ENCODE measurements around the gene INHBC.
"Not testable (repeated sequence)": the region's sequence is repeated elsewhere in the genome, so short reads cannot be mapped to it uniquely, and the experiment has no call there.

Gene INHBC

DNA sequence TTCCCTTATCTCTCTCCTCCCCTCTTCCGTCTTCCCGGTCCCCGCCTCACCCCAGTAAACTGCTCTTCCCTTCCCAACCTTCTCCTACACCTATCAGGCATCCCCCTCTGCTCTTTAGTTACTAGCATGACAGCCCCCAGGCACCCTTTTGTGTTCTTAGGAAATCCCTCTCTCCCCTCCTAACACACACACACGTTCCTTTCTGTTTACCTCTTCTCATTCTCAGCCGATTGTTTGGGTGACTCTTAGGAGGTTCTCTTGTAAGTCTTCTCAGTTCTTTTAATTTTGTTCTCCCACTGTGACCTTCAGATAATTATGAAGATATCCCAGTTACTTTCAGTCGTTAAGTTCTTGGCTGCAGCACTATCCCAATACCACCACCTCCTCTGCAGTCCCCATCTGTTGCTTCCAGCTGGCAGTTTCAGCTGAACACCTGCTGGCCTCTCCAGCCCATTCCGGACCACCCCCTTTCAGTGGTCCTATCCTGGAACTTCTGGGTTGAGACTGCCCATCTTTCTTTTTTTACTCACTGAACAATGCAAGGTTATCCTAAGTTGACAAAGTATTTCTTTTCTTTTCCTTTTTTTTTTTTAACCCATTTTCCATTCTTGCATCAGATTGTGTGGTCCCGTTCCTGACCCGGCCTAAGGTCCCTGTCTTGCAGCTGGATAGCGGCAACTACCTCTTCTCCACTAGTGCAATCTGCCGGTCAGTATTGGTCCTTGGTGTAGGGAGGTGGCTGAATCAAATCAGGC, 54.0 kb downstream of the INHBC start:
- Histone ChIP-seq H3K4me3 (ENCODE audit: insufficient read length, low read depth) (peak overlapping the region; percentile 98), H3K9me3 (ENCODE audit: insufficient read depth, low read length) (no peaks in the 10 kb centered on the region; the same call in 1 of the 2 replicates), H3K36me3 (ENCODE audit: insufficient read depth, insufficient read length, low read length) (peaks cover 45% of the 10 kb centered on the region), H3K4me1 (ENCODE audit: insufficient read depth, insufficient read length) (peaks cover 9% of the 10 kb centered on the region), H3K9ac (ENCODE audit: insufficient read length, low read depth) (peak overlapping the region; percentile 99), H3K27me3 (ENCODE audit: insufficient read depth, insufficient read length) (no peaks in the 10 kb centered on the region)
- no peak for TF ChIP-seq SUZ12 (IDR thresholded peaks at IDR 0.05; ENCODE audit: extremely low read depth, insufficient read depth, insufficient read length)
- no peak for TF ChIP-seq YY1 (IDR thresholded peaks at IDR 0.05; ENCODE audit: insufficient read depth, insufficient read length)
- TF ChIP-seq ZNF274 (IDR thresholded peaks at IDR 0.05; ENCODE audit: low read depth, low read length): no peak
- no peak for DNase-seq (ENCODE audit: low read depth, low spot score)

GRCh38 chr12:57489157-57489641, 54.6 kb downstream of the INHBC start:
- no peaks in the 10 kb centered on the region for H3K27me3 ChIP-seq (ENCODE audit: insufficient read depth, insufficient read length)
- no peaks in the 10 kb centered on the region; the same call in 1 of the 2 replicates for H3K9me3 ChIP-seq (ENCODE audit: insufficient read depth, low read length)
- H3K4me3 ChIP-seq (ENCODE audit: insufficient read length, low read depth): peak overlapping the region; percentile 98
- H3K9ac ChIP-seq (ENCODE audit: insufficient read length, low read depth): peak overlapping the region; percentile 99
- H3K36me3 ChIP-seq (ENCODE audit: insufficient read depth, insufficient read length, low read length): peaks cover 47% of the 10 kb centered on the region
- no peak for DNase-seq (ENCODE audit: low read depth, low spot score)
- no peak for TF ChIP-seq ZNF274 (IDR thresholded peaks at IDR 0.05; ENCODE audit: low read depth, low read length)
- TF ChIP-seq YY1 (IDR thresholded peaks at IDR 0.05; ENCODE audit: insufficient read depth, insufficient read length): no peak
- no peak for TF ChIP-seq SUZ12 (IDR thresholded peaks at IDR 0.05; ENCODE audit: extremely low read depth, insufficient read depth, insufficient read length)
- H3K4me1 ChIP-seq (ENCODE audit: insufficient read depth, insufficient read length): peaks cover 9% of the 10 kb centered on the region

GRCh38 chr12:57490126-57490525, 55.5 kb downstream of the INHBC start:
- no peak for TF ChIP-seq SUZ12 (IDR thresholded peaks at IDR 0.05; ENCODE audit: extremely low read depth, insufficient read depth, insufficient read length)
- TF ChIP-seq ZNF274 (IDR thresholded peaks at IDR 0.05; ENCODE audit: low read depth, low read length): no peak
- TF ChIP-seq YY1 (IDR thresholded peaks at IDR 0.05; ENCODE audit: insufficient read depth, insufficient read length): no peak
- H3K9me3 ChIP-seq (ENCODE audit: insufficient read depth, low read length): no peaks in the 10 kb centered on the region; the same call in 1 of the 2 replicates

GRCh38 chr12:57491393-57492280, 57.1 kb downstream of the INHBC start:
- H3K9me3 ChIP-seq (ENCODE audit: insufficient read depth, low read length): no peaks in the 10 kb centered on the region; the same call in 1 of the 2 replicates
- no peak for TF ChIP-seq SUZ12 (IDR thresholded peaks at IDR 0.05; ENCODE audit: extremely low read depth, insufficient read depth, insufficient read length)
- no peak for TF ChIP-seq ZNF274 (IDR thresholded peaks at IDR 0.05; ENCODE audit: low read depth, low read length)
- no peak for TF ChIP-seq YY1 (IDR thresholded peaks at IDR 0.05; ENCODE audit: insufficient read depth, insufficient read length)
- peaks cover 61% of the 10 kb centered on the region for H3K36me3 ChIP-seq (ENCODE audit: insufficient read depth, insufficient read length, low read length)
- DNase-seq (ENCODE audit: low read depth, low spot score): no peak
- H3K9ac ChIP-seq (ENCODE audit: insufficient read length, low read depth): no peak overlapping the region
- H3K27me3 ChIP-seq (ENCODE audit: insufficient read depth, insufficient read length): no peaks in the 10 kb centered on the region
- H3K4me1 ChIP-seq (ENCODE audit: insufficient read depth, insufficient read length): peaks cover 9% of the 10 kb centered on the region
- H3K4me3 ChIP-seq (ENCODE audit: insufficient read length, low read depth): no peak overlapping the region

More at GRCh38 chr12:57490126-57490525, 55.5 kb downstream of the INHBC start:
- no peak for DNase-seq (ENCODE audit: low read depth, low spot score)
- peak overlapping the region; percentile 44 for H3K9ac ChIP-seq (ENCODE audit: insufficient read length, low read depth)
- H3K4me3 ChIP-seq (ENCODE audit: insufficient read length, low read depth): no peak overlapping the region
- no peaks in the 10 kb centered on the region for H3K27me3 ChIP-seq (ENCODE audit: insufficient read depth, insufficient read length)
- H3K4me1 ChIP-seq (ENCODE audit: insufficient read depth, insufficient read length): peaks cover 9% of the 10 kb centered on the region
- peaks cover 50% of the 10 kb centered on the region for H3K36me3 ChIP-seq (ENCODE audit: insufficient read depth, insufficient read length, low read length)

GRCh38 chr12:57495051-57495701, 60.6 kb downstream of the INHBC start:
- H3K9me3 ChIP-seq (ENCODE audit: insufficient read depth, low read length); DNase-seq (ENCODE audit: low read depth, low spot score); H3K4me3 ChIP-seq (ENCODE audit: insufficient read length, low read depth); H3K27me3 ChIP-seq (ENCODE audit: insufficient read depth, insufficient read length); H3K9ac ChIP-seq (ENCODE audit: insufficient read length, low read depth); H3K4me1 ChIP-seq (ENCODE audit: insufficient read depth, insufficient read length): not testable (repeated sequence)
- H3K36me3 ChIP-seq (ENCODE audit: insufficient read depth, insufficient read length, low read length): peaks cover 73% of the 10 kb centered on the region

DNA sequence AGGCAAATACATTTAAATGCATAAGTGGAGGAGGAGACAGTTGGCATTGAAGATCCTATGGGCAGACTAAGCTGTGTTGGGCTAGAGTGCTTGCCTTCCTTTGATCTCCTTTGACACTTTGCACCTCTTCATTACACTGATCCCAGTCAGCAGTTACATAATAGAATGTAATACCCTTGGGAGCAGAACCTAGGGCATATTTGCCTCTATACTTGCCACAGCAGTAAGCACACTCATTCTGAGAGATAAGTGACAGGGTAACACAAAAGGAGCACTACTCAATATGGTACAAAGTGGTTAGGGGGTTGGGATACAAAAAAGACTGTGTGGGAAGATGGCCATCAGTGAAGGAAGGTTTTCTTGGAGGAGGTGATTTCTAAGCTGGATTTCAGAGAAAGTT, 62.2 kb downstream of the INHBC start:
- no peak overlapping the region for H3K4me3 ChIP-seq (ENCODE audit: insufficient read length, low read depth)
- H3K4me1 ChIP-seq (ENCODE audit: insufficient read depth, insufficient read length): no peaks in the 10 kb centered on the region
- no peak overlapping the region for H3K9ac ChIP-seq (ENCODE audit: insufficient read length, low read depth)
- no peak for DNase-seq (ENCODE audit: low read depth, low spot score)
- H3K27me3 ChIP-seq (ENCODE audit: insufficient read depth, insufficient read length): no peaks in the 10 kb centered on the region
- H3K9me3 ChIP-seq (ENCODE audit: insufficient read depth, low read length): no peaks in the 10 kb centered on the region; the same call in 1 of the 2 replicates
- TF ChIP-seq ZNF274 (IDR thresholded peaks at IDR 0.05; ENCODE audit: low read depth, low read length) (no peak), YY1 (IDR thresholded peaks at IDR 0.05; ENCODE audit: insufficient read depth, insufficient read length) (no peak), SUZ12 (IDR thresholded peaks at IDR 0.05; ENCODE audit: extremely low read depth, insufficient read depth, insufficient read length) (no peak)
- peaks cover 73% of the 10 kb centered on the region for H3K36me3 ChIP-seq (ENCODE audit: insufficient read depth, insufficient read length, low read length)

Data from NT2/D1 (cell line).